Measurements from ENCODE around the gene AGXT2. TPM values are rescaled to one million over a fixed set of nuclear protein-coding genes. Genes with fewer than 3 reads are reported as not detected.
A peak's percentile ranks its signal among the peaks of the same experiment; 100 is the strongest.

The AGXT2 gene
- total RNA-seq, 1 experiment from 2014 or later: not detected

DNA sequence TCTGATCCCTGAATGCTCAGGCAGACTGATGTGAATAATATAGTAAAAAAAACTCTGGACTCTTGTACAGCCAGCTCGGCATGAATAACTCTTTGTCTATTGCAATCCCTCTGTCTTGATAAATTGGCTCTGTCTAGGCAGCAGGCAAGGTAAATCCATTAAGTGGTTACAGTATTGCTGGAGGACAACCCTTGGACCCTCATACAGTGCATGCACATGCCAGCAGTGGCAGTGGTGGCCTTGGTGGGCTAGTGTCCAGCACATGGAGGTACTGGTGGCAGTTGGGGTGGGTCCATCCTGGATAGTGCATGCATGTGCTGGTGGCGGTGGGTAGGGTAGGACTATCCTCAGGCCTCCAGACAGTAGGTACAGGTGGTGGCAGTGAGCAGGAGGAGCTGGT, 79.5 kb downstream of the AGXT2 start:
- DNase-seq (no peak), ATAC-seq (no peak)
- Histone ChIP-seq H3K36me3 (ENCODE audit: low read depth, low read length) (no peaks in the 10 kb centered on the region), H3K9me2 (replicated peaks; ENCODE audit: low read length) (no peaks in the 10 kb centered on the region), H3K79me2 (ENCODE audit: low read length) (no peaks in the 10 kb centered on the region), H3K27me3 (ENCODE audit: low read length) (no peaks in the 10 kb centered on the region), H4K20me1 (ENCODE audit: low read length) (no peaks in the 10 kb centered on the region), H3K9ac (ENCODE audit: low read length) (no peak overlapping the region), H3K4me2 (ENCODE audit: low read length) (no peak overlapping the region), H2AFZ (ENCODE audit: low read length) (no peak overlapping the region), H3K4me1 (ENCODE audit: insufficient read depth, low read length) (no peaks in the 10 kb centered on the region), H3F3A (ENCODE audit: low read length, unreplicated experiment) (no peaks in the 10 kb centered on the region), H3K4me3 (ENCODE audit: low read length) (no peak overlapping the region), H3K27ac (ENCODE audit: low read length) (no peak overlapping the region), H3K9me3 (ENCODE audit: low read length) (no peaks in the 10 kb centered on the region)
- TF ChIP-seq EZH2phosphoT487 (IDR thresholded peaks at IDR 0.05; ENCODE audit: borderline replicate concordance, low read length) (no peak), EZH2 (IDR thresholded peaks at IDR 0.05; ENCODE audit: low read length, unreplicated experiment) (no peak)
- TF ChIP-seq, protein P1, sequence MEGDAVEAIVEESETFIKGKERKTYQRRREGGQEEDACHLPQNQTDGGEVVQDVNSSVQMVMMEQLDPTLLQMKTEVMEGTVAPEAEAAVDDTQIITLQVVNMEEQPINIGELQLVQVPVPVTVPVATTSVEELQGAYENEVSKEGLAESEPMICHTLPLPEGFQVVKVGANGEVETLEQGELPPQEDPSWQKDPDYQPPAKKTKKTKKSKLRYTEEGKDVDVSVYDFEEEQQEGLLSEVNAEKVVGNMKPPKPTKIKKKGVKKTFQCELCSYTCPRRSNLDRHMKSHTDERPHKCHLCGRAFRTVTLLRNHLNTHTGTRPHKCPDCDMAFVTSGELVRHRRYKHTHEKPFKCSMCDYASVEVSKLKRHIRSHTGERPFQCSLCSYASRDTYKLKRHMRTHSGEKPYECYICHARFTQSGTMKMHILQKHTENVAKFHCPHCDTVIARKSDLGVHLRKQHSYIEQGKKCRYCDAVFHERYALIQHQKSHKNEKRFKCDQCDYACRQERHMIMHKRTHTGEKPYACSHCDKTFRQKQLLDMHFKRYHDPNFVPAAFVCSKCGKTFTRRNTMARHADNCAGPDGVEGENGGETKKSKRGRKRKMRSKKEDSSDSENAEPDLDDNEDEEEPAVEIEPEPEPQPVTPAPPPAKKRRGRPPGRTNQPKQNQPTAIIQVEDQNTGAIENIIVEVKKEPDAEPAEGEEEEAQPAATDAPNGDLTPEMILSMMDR (conservative IDR thresholded peaks at IDR 0.05; ENCODE audit: low read depth, low read length): no peak
- ChIA-PET POLR2A (ENCODE audit: unreplicated experiment) (interaction anchor here (0.6 kb wide), 1 partner anchor 919 kb away, joined by 3 read pairs; no protein-coding TSS in a partner anchor), CTCF (no interaction called here)
- BruUV-seq (replicated peaks): no TSS peak
- intact Hi-C loops (cut with micrococcal nuclease): no loop called here

DNA sequence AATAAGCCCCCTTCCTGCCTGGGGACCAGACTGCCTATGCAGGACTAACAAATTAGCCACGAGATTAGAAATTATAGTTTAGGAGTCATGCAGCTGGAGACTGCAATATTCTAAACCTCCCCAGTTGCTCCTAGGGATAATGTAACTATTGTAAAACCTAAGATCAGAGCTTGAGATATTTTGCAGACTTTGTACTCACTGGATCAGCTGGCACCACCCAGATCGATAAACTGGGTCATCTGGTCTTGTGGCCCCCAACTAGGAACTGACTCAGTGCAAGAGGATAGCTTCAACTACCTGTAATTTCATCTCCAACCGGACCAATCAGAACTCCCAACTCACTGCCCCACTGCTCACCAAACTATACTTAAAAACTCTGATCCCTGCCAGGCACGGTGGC, 80.2 kb downstream of the AGXT2 start:
- H4K20me1 ChIP-seq (ENCODE audit: low read length): no peaks in the 10 kb centered on the region
- H3K27me3 ChIP-seq (ENCODE audit: low read length): no peaks in the 10 kb centered on the region
- ATAC-seq (no peak), DNase-seq (no peak)
- no peaks in the 10 kb centered on the region for H3K9me2 ChIP-seq (replicated peaks; ENCODE audit: low read length)
- ChIA-PET CTCF (no interaction called here), POLR2A (ENCODE audit: unreplicated experiment) (no interaction called here)
- no peak overlapping the region for H3K9ac ChIP-seq (ENCODE audit: low read length)
- no peaks in the 10 kb centered on the region for H3F3A ChIP-seq (ENCODE audit: low read length, unreplicated experiment)
- no peaks in the 10 kb centered on the region for H3K4me1 ChIP-seq (ENCODE audit: insufficient read depth, low read length)
- H3K36me3 ChIP-seq (ENCODE audit: low read depth, low read length): no peaks in the 10 kb centered on the region
- TF ChIP-seq EZH2 (IDR thresholded peaks at IDR 0.05; ENCODE audit: low read length, unreplicated experiment): no peak
- TF ChIP-seq, protein P1 (conservative IDR thresholded peaks at IDR 0.05; ENCODE audit: low read depth, low read length): no peak
- TF ChIP-seq EZH2phosphoT487 (IDR thresholded peaks at IDR 0.05; ENCODE audit: borderline replicate concordance, low read length): no peak
- BruUV-seq (replicated peaks): no TSS peak
- intact Hi-C loops (cut with micrococcal nuclease): no loop called here
- no peak overlapping the region for H2AFZ ChIP-seq (ENCODE audit: low read length)
- H3K9me3 ChIP-seq (ENCODE audit: low read length): no peaks in the 10 kb centered on the region
- no peaks in the 10 kb centered on the region for H3K79me2 ChIP-seq (ENCODE audit: low read length)
- H3K4me3 ChIP-seq (ENCODE audit: low read length): no peak overlapping the region
- H3K27ac ChIP-seq (ENCODE audit: low read length): no peak overlapping the region
- no peak overlapping the region for H3K4me2 ChIP-seq (ENCODE audit: low read length)

DNA sequence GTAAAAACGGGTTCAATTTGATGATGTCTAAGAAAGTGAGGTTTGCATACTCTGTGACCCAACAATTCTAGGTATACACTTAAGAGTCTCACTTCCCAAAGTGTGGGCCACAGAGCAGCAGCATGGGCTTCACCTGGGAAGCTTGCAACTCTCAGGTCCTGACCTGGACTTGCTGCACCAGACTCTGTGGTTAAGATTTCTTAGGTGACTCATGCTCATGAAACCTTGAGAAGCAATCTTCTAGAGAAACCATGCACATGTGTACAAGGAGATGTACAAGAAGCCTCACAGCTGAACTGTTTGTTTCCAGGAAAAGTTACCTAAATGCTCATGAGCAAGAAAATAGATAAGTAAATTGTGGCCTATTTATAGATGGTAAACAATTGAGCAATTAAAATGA, 88.4 kb downstream of the AGXT2 start:
- 0 out of 2 replicates have a peak overlapping the region, but pooled peaks have one; percentile 1 for H3K4me2 ChIP-seq (ENCODE audit: low read length)
- intact Hi-C loops (cut with micrococcal nuclease): loop anchor here (2.0 kb wide), 2 partner anchors 29 to 43 kb away; no protein-coding TSS in a partner anchor
- peak; percentile 91 for ATAC-seq

More for the DNA sequence above, 88.4 kb downstream of the AGXT2 start:
- Histone ChIP-seq H3K79me2 (ENCODE audit: low read length) (no peaks in the 10 kb centered on the region), H3K9me3 (ENCODE audit: low read length) (no peaks in the 10 kb centered on the region), H3K4me1 (ENCODE audit: insufficient read depth, low read length) (peaks cover 13% of the 10 kb centered on the region), H3K27me3 (ENCODE audit: low read length) (no peaks in the 10 kb centered on the region), H3K9ac (ENCODE audit: low read length) (no peak overlapping the region), H3K9me2 (replicated peaks; ENCODE audit: low read length) (no peaks in the 10 kb centered on the region), H2AFZ (ENCODE audit: low read length) (no peak overlapping the region), H4K20me1 (ENCODE audit: low read length) (no peaks in the 10 kb centered on the region), H3F3A (ENCODE audit: low read length, unreplicated experiment) (no peaks in the 10 kb centered on the region), H3K27ac (ENCODE audit: low read length) (no peak overlapping the region), H3K4me3 (ENCODE audit: low read length) (no peak overlapping the region), H3K36me3 (ENCODE audit: low read depth, low read length) (peaks cover 4% of the 10 kb centered on the region; the same call in 1 of the 2 replicates)
- ChIA-PET POLR2A (ENCODE audit: unreplicated experiment) (no interaction called here), CTCF (no interaction called here)
- TF ChIP-seq, protein P1 (conservative IDR thresholded peaks at IDR 0.05; ENCODE audit: low read depth, low read length): no peak
- TF ChIP-seq EZH2 (IDR thresholded peaks at IDR 0.05; ENCODE audit: low read length, unreplicated experiment) (no peak), EZH2phosphoT487 (IDR thresholded peaks at IDR 0.05; ENCODE audit: borderline replicate concordance, low read length) (no peak)
- DNase-seq: peak; percentile 75
- no TSS peak for BruUV-seq (replicated peaks)
